HG03060 (cell line): ENCODE results near the gene PBOV1.

Experiments
- ATAC-seq: cut with Tn5 transposase; IDR thresholded peaks from one replicate; pipeline ENCODE4 v1.9.1; 2021; ENCODE audit warnings: low read depth, moderate number of reproducible peaks; ENCODE audit not compliant: unreplicated experiment

The PBOV1 gene

DNA sequence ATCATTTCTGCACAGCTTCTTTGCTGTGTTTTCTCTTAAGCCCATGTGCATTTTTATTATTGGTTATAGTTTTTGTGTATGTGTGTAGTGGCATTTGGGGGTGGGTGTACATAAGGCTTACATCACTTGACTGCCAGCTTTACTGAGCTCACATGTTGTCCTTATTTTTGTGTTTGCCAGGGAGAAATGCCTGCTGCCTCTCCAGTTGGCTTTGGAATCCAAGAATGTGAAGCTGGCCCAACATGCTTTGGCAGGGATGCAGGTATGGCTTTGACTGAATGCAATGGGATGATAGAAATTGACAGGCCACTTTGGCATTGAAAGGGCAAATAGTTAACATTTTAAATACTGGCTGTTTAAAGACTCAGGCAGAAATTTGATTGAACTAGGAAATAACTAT, 11.4 kb downstream of the PBOV1 start:
- ATAC-seq, result no peak

GRCh38 chr6:138205437-138206094, 12.7 kb downstream of the PBOV1 start:
- no peak for ATAC-seq

GRCh38 chr6:138204792-138205384, 13.4 kb downstream of the PBOV1 start:
- ATAC-seq, result no peak

GRCh38 chr6:138204303-138204702, 14.0 kb downstream of the PBOV1 start:
- ATAC-seq, result no peak

DNA sequence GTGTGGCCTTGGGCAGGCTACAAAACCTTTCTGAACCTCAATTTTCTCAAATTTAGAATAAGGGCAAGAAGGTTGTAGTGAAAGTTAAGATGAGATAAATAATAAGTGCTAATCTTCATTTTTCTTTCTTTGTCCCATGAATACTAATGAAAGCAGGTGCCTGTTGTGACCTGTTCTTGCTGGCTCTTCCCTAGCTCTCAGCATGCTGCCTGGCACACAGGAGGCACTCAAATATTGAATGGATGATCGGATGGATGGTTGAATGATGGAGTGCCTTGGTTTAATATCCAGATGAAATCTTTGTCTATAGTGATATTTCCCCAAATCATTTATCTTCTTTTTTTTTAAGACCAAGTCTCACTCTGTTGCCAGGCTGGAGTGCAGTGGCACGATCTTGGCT, 15.0 kb downstream of the PBOV1 start:
- ATAC-seq, result no peak

GRCh38 chr6:138201836-138202235, 16.5 kb downstream of the PBOV1 start:
- ATAC-seq, result no peak

- ATAC-seq, result no peak
Observed at GRCh38 chr6:138198430-138199091, 19.7 kb downstream of the PBOV1 start.

GRCh38 chr6:138197570-138197969, 20.7 kb downstream of the PBOV1 start:
- ATAC-seq, result no peak

DNA sequence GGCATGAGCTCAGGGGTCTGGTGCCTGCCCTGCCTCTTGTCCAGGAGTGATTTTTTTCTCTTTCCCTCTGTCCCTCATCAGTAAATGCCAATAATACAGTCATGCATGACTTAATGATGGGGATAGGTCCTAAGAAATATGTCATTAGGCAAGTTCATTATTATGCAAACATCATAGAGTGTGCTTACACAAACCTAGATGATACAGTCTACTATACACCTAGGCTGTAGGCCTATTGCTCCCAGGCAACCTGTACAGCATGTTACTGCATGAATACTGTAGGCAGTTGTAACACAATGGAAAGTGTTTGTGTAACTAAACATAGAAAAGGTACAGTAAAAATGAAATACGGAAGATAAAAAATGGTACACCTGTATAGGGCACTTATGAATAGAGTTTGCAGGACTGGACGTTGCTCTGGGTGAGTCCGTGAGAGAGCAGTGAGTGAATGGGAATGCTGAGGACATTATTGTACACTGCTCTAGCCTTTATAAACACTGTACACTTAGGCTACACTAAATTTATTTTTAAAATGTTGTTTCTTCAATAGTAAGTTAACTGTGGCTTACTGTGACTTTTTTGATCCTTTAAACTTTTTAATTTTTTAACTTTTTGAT, 22.1 kb downstream of the PBOV1 start:
- no peak for ATAC-seq

DNA sequence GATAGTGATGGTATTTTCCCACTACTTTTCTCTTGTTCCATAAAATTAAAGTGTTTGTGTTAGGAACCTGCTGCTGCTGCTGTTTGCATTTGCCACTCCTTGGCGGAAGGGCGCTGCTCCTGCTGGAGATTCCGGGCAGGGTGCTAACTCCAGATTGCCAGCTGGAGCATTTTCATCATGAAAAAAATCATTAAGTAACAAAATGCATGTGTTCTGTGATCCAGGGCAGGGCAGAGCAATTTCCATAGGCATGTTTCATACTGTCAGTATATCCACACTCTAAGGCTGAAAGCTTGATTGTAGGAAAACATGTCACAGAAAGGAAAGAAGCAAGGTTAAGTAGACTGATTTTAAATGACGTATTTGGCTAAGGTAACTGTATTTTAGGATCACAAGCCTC, 24.0 kb downstream of the PBOV1 start:
- no peak for ATAC-seq

GRCh38 chr6:138188278-138188941, 29.9 kb downstream of the PBOV1 start:
- ATAC-seq, result no peak

- no peak for ATAC-seq
Observed at GRCh38 chr6:138187156-138187555, 31.1 kb downstream of the PBOV1 start.

- ATAC-seq, result no peak
Observed at GRCh38 chr6:138184230-138184629, 34.1 kb downstream of the PBOV1 start.

DNA sequence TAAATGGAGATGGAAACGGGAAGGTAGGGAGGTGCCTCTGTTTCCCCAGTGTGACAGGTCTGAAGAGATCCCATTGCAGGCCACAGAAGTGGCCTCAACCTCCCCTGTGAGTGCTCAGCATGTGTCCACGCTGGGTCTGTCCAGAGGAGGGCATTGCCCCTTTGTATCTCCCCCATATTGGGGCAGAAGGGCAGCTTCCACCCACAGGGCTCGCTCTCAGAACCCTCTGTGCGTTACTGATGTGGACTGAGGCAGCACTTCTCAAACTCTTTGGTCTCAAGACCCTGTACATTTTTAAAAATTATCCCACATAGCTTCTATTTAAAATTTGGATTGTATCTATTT, 34.5 kb downstream of the PBOV1 start:
- no peak for ATAC-seq

GRCh38 chr6:138182939-138183789, 35.1 kb downstream of the PBOV1 start:
- ATAC-seq, result no peak

DNA sequence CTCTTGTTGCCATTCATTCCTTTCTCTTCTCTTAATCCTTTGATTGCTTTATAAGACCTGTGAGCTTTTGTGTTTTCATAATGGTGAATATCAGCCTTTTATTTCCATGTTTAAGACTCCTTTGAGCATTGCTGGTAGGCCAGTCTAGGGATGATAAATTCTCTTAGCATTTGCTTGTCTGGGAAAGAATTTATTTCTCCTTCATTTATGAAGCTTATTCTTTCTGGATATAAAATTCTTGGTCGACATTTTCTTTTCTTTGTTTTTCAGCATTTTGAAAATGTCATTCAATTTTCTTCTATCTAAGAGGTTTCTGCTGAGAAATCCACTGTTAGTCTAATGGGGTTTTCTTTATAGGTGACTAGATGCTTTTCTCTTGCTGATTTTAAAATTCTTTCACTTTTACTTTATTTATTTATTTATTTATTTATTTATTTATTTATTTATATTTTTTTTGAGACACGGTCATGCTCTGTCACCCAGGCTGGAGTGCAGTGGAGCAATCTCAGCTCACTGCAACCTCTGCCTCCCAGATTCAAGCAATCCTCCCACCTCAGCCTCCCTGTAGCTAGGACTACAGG, 41.5 kb downstream of the PBOV1 start:
- ATAC-seq, result no peak

DNA sequence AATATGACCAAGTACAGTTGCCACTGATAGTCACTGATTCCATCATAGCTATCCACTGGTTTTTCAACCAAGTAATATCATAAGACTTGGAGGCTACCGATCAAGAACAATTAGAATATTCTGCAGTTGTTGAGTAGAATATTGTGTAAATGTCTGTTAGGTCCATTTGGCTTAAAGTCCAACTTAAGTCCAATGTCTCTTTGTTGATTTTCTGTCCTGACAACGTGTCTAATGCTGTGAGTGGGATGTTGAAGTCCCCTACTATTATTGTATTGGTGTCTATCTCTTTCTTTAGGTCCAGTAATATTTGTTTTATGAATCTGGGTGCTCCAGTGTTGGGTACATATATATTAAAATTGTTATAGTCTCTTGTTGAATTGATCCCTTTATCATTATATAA, 42.7 kb downstream of the PBOV1 start:
- ATAC-seq, result no peak
